HL-60 (cell line): ENCODE results near the gene CNN3.

Experiments used
- GABPA ChIP-seq: IDR thresholded peaks from 2 replicates; pipeline ENCODE4 v1.6.1; 2012; ENCODE audit warnings: low read depth
- POLR2AphosphoS5 ChIP-seq: IDR thresholded peaks from 2 replicates; pipeline ENCODE4 v1.6.1; 2012; ENCODE audit warnings: low read depth
- SPI1 ChIP-seq: IDR thresholded peaks from 2 replicates; pipeline ENCODE4 v1.6.1; 2012; ENCODE audit warnings: low read depth, mild to moderate bottlenecking, borderline replicate concordance
- TF ChIP-seq, protein P1 (sequence below): IDR thresholded peaks from one replicate; pipeline ENCODE4 v1.5.1; 2011; ENCODE audit warnings: low read length, control low read depth, inconsistent platforms; ENCODE audit not compliant: insufficient read depth
- TF ChIP-seq, protein P2 (sequence below): IDR thresholded peaks from 2 replicates; pipeline ENCODE4 v1.6.1; 2012; ENCODE audit warnings: low read depth; ENCODE audit not compliant: insufficient replicate concordance

DNA sequence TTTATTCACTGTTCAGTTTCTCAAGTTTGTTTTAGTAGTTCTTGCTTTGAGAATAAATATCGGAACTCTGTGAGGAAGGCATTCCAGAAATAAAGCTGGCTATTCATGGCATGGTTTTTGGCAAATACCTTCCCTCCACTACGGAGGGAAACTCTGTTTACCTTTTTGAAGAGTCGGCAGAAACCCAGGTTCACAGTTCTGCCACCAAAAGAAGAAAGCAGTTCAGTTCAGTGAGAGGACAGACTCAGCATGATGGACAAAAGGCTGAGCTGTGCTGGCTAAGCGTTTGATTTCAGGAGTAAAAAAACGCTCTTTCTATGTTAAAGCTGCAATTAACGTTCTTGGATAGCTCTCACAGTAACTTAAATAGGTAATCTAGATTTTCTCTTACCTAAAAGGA is 42.4 kb downstream of the CNN3 start:
- TF ChIP-seq, protein P1, sequence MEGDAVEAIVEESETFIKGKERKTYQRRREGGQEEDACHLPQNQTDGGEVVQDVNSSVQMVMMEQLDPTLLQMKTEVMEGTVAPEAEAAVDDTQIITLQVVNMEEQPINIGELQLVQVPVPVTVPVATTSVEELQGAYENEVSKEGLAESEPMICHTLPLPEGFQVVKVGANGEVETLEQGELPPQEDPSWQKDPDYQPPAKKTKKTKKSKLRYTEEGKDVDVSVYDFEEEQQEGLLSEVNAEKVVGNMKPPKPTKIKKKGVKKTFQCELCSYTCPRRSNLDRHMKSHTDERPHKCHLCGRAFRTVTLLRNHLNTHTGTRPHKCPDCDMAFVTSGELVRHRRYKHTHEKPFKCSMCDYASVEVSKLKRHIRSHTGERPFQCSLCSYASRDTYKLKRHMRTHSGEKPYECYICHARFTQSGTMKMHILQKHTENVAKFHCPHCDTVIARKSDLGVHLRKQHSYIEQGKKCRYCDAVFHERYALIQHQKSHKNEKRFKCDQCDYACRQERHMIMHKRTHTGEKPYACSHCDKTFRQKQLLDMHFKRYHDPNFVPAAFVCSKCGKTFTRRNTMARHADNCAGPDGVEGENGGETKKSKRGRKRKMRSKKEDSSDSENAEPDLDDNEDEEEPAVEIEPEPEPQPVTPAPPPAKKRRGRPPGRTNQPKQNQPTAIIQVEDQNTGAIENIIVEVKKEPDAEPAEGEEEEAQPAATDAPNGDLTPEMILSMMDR, result no peak
- TF ChIP-seq POLR2AphosphoS5 (no peak), GABPA (no peak), SPI1 (no peak)
- TF ChIP-seq, protein P2, sequence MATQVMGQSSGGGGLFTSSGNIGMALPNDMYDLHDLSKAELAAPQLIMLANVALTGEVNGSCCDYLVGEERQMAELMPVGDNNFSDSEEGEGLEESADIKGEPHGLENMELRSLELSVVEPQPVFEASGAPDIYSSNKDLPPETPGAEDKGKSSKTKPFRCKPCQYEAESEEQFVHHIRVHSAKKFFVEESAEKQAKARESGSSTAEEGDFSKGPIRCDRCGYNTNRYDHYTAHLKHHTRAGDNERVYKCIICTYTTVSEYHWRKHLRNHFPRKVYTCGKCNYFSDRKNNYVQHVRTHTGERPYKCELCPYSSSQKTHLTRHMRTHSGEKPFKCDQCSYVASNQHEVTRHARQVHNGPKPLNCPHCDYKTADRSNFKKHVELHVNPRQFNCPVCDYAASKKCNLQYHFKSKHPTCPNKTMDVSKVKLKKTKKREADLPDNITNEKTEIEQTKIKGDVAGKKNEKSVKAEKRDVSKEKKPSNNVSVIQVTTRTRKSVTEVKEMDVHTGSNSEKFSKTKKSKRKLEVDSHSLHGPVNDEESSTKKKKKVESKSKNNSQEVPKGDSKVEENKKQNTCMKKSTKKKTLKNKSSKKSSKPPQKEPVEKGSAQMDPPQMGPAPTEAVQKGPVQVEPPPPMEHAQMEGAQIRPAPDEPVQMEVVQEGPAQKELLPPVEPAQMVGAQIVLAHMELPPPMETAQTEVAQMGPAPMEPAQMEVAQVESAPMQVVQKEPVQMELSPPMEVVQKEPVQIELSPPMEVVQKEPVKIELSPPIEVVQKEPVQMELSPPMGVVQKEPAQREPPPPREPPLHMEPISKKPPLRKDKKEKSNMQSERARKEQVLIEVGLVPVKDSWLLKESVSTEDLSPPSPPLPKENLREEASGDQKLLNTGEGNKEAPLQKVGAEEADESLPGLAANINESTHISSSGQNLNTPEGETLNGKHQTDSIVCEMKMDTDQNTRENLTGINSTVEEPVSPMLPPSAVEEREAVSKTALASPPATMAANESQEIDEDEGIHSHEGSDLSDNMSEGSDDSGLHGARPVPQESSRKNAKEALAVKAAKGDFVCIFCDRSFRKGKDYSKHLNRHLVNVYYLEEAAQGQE, result no peak
